Measurements from ENCODE around the gene FBXL17.

GRCh38 chr5:108297042-108297601 is 84.8 kb downstream of the FBXL17 start:
- TF ChIP-seq EZH2phosphoT487 (IDR thresholded peaks at IDR 0.05; ENCODE audit: low read depth) (no peak), CTCF (IDR thresholded peaks at IDR 0.05; ENCODE audit: low read depth, low read length) (no peak)

All from OCI-LY3 (cell line).